ENCODE results near the gene FCHSD2. TPM values are rescaled to one million over a fixed set of nuclear protein-coding genes. Genes with fewer than 3 reads are reported as not detected.

The FCHSD2 gene
- total and polyA plus RNA-seq, 4 donors: 7.6 to 18.7 (median 9.9) TPM

DNA sequence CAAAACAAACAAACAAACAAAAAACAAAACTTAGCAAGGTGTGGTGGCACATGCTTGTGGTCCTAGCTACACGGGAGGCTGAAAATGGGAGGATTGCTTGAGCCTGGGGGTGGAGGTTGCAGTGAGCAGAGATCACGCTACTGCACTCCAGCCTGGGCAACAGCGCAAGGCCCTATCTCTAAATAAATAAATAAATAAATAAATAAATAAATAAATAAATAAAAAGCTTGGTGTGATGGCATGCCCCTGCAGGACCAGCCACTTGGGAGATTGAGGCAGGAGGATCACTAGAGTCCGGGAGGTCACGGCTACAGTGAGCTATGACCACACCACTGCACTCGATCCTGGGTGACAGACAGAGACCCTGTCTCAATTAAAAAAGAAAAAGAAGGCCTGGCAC, 339.3 kb downstream of the FCHSD2 start:
- no peak for TF ChIP-seq JUND (IDR thresholded peaks at IDR 0.05)
- no peak for TF ChIP-seq FOXA2 (IDR thresholded peaks at IDR 0.05)
- no peaks in the 10 kb centered on the region for H3K9me3 ChIP-seq (ENCODE audit: control insufficient read depth in 4 of 4, low read length in 3 of 4)
- H3K4me3 ChIP-seq (ENCODE audit: low read depth in 1 of 3, low read length in 3 of 3): no peak overlapping the region
- H3K27ac ChIP-seq (ENCODE audit: low read depth in 1 of 2, low read length in 2 of 2): no peak overlapping the region
- H3K9ac ChIP-seq (ENCODE audit: low read depth in 1 of 2, low read length in 2 of 2): no peak overlapping the region
- no peaks in the 10 kb centered on the region for H3K36me3 ChIP-seq (ENCODE audit: control insufficient read depth in 4 of 4, insufficient read depth in 3 of 4, low read depth in 1 of 4, low read length in 3 of 4)
- peaks cover 4 to 14% (median 6%) of the 10 kb centered on the region in 4 donors for H3K4me1 ChIP-seq (ENCODE audit: control insufficient read depth in 4 of 4, insufficient read depth in 4 of 4, low read length in 3 of 4)
- H3K27me3 ChIP-seq (ENCODE audit: control insufficient read depth in 4 of 4, insufficient read depth in 4 of 4, low read length in 3 of 4): no peaks in the 10 kb centered on the region
- 89% methylated on average over 6 of the region's 6 CpGs for WGBS
- DNase-seq (ENCODE audit: low spot score): no peak

DNA sequence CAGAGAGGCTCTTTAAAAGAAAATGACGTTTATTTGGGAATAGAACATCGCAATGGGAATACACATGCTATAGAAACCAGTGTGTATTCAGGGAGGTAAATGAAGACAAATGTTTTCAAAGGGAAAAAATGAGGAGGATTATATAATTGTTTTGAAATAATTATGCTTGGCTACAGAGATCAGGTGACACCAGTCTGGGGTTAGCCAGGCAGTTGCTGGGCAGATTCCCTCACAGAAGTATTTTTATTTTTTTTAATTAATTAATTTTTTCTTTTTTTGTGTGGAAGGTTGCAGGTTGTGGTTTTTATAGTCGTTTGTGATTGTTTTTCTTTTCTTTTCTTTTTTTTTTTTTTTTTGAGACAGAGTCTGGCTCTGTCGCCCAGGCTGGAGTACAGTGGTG, 342.7 kb downstream of the FCHSD2 start:
- Histone ChIP-seq H3K36me3 (ENCODE audit: control insufficient read depth in 4 of 4, insufficient read depth in 3 of 4, low read depth in 1 of 4, low read length in 3 of 4) (no peaks in the 10 kb centered on the region), H3K4me1 (ENCODE audit: control insufficient read depth in 4 of 4, insufficient read depth in 4 of 4, low read length in 3 of 4) (peaks cover 0 to 4% (median 3%) of the 10 kb centered on the region in 4 donors), H3K4me3 (ENCODE audit: low read depth in 1 of 3, low read length in 3 of 3) (no peak overlapping the region), H3K27me3 (ENCODE audit: control insufficient read depth in 4 of 4, insufficient read depth in 4 of 4, low read length in 3 of 4) (no peaks in the 10 kb centered on the region), H3K27ac (ENCODE audit: low read depth in 1 of 2, low read length in 2 of 2) (no peak overlapping the region), H3K9ac (ENCODE audit: low read depth in 1 of 2, low read length in 2 of 2) (no peak overlapping the region), H3K9me3 (ENCODE audit: control insufficient read depth in 4 of 4, low read length in 3 of 4) (no peaks in the 10 kb centered on the region)
- DNase-seq (ENCODE audit: low spot score): no peak
- TF ChIP-seq, protein P1, sequence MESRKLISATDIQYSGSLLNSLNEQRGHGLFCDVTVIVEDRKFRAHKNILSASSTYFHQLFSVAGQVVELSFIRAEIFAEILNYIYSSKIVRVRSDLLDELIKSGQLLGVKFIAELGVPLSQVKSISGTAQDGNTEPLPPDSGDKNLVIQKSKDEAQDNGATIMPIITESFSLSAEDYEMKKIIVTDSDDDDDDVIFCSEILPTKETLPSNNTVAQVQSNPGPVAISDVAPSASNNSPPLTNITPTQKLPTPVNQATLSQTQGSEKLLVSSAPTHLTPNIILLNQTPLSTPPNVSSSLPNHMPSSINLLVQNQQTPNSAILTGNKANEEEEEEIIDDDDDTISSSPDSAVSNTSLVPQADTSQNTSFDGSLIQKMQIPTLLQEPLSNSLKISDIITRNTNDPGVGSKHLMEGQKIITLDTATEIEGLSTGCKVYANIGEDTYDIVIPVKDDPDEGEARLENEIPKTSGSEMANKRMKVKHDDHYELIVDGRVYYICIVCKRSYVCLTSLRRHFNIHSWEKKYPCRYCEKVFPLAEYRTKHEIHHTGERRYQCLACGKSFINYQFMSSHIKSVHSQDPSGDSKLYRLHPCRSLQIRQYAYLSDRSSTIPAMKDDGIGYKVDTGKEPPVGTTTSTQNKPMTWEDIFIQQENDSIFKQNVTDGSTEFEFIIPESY (IDR thresholded peaks at IDR 0.05): no peak
- no peak for TF ChIP-seq FOXA1 (IDR thresholded peaks at IDR 0.05)
- TF ChIP-seq, protein P2, sequence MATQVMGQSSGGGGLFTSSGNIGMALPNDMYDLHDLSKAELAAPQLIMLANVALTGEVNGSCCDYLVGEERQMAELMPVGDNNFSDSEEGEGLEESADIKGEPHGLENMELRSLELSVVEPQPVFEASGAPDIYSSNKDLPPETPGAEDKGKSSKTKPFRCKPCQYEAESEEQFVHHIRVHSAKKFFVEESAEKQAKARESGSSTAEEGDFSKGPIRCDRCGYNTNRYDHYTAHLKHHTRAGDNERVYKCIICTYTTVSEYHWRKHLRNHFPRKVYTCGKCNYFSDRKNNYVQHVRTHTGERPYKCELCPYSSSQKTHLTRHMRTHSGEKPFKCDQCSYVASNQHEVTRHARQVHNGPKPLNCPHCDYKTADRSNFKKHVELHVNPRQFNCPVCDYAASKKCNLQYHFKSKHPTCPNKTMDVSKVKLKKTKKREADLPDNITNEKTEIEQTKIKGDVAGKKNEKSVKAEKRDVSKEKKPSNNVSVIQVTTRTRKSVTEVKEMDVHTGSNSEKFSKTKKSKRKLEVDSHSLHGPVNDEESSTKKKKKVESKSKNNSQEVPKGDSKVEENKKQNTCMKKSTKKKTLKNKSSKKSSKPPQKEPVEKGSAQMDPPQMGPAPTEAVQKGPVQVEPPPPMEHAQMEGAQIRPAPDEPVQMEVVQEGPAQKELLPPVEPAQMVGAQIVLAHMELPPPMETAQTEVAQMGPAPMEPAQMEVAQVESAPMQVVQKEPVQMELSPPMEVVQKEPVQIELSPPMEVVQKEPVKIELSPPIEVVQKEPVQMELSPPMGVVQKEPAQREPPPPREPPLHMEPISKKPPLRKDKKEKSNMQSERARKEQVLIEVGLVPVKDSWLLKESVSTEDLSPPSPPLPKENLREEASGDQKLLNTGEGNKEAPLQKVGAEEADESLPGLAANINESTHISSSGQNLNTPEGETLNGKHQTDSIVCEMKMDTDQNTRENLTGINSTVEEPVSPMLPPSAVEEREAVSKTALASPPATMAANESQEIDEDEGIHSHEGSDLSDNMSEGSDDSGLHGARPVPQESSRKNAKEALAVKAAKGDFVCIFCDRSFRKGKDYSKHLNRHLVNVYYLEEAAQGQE (IDR thresholded peaks at IDR 0.05): no peak
- no peak for TF ChIP-seq TAF1 (conservative IDR thresholded peaks at IDR 0.05)
- TF ChIP-seq JUND (IDR thresholded peaks at IDR 0.05): no peak
- TF ChIP-seq HNF4A (conservative IDR thresholded peaks at IDR 0.05): no peak
- no peak for TF ChIP-seq FOXA2 (IDR thresholded peaks at IDR 0.05)
- TF ChIP-seq SP1 (IDR thresholded peaks at IDR 0.05): no peak
- no peak for TF ChIP-seq EGR1 (IDR thresholded peaks at IDR 0.05; ENCODE audit: low read depth in 2 of 2)
- no peak for TF ChIP-seq HNF4G (IDR thresholded peaks at IDR 0.05)
- no peak for TF ChIP-seq RXRA (IDR thresholded peaks at IDR 0.05)
- no peak for TF ChIP-seq NR2F2 (IDR thresholded peaks at IDR 0.05)
- TF ChIP-seq, protein P3, sequence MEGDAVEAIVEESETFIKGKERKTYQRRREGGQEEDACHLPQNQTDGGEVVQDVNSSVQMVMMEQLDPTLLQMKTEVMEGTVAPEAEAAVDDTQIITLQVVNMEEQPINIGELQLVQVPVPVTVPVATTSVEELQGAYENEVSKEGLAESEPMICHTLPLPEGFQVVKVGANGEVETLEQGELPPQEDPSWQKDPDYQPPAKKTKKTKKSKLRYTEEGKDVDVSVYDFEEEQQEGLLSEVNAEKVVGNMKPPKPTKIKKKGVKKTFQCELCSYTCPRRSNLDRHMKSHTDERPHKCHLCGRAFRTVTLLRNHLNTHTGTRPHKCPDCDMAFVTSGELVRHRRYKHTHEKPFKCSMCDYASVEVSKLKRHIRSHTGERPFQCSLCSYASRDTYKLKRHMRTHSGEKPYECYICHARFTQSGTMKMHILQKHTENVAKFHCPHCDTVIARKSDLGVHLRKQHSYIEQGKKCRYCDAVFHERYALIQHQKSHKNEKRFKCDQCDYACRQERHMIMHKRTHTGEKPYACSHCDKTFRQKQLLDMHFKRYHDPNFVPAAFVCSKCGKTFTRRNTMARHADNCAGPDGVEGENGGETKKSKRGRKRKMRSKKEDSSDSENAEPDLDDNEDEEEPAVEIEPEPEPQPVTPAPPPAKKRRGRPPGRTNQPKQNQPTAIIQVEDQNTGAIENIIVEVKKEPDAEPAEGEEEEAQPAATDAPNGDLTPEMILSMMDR (IDR thresholded peaks at IDR 0.05; ENCODE audit: low read depth, low read length, missing input control): no peak
- no peak for TF ChIP-seq YY1 (IDR thresholded peaks at IDR 0.05)
- TF ChIP-seq, protein P4, sequence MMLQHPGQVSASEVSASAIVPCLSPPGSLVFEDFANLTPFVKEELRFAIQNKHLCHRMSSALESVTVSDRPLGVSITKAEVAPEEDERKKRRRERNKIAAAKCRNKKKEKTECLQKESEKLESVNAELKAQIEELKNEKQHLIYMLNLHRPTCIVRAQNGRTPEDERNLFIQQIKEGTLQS (IDR thresholded peaks at IDR 0.05): no peak
- TF ChIP-seq GABPA (IDR thresholded peaks at IDR 0.05 in 1 of 2, conservative IDR thresholded peaks at IDR 0.05 in 1 of 2): no peak
- no peak for TF ChIP-seq RAD21 (IDR thresholded peaks at IDR 0.05)
- WGBS: 75% methylated on average over 4 of the region's 4 CpGs

All from liver (tissue), 9 donors.